Inflammatory macrophage treated with lipopolysaccharide for 1 hour (primary cell): ENCODE results near the gene FADS1.

Source experiments
- DNase-seq, 2 donors: peaks; one replicate each; pipeline ENCODE4 v3.0.0-alpha.2; 2020 to 2022

FADS1 gene

GRCh38 chr11:61820174-61820573, 3.4 kb upstream of the FADS1 start:
- DNase-seq = no peak

- no peak for DNase-seq
Measured at GRCh38 chr11:61817471-61818202, 834 bp upstream of the FADS1 start.

GRCh38 chr11:61815790-61816735, 740 bp downstream of the FADS1 start:
- peak; percentile 18 to 30 for DNase-seq

GRCh38 chr11:61814958-61815789, 1.6 kb downstream of the FADS1 start:
- DNase-seq = peak; percentile 98 to 99

- DNase-seq = peak; percentile 71 to 77
Measured at GRCh38 chr11:61814247-61814957, 2.4 kb downstream of the FADS1 start.

GRCh38 chr11:61812736-61813411, 3.9 kb downstream of the FADS1 start:
- DNase-seq = no peak

DNA sequence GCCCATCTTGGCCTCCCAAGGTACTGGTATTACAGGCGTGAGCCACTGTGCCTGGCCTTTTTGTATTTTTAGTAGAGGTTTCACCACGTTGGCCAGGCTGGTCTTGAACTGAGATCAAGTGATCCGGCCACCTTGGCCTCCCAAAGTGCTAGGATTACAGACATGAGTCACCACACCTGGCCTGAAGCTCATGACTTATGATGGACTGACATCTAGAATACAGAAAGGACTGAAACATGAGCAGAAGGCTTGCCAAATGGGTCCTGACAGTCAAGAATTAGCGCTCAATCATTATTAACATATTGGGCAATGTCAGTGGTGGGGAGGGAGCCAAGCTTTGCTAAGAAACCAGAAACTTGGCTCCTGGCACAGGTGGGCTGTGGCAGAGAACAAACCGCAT, 5.0 kb downstream of the FADS1 start:
- DNase-seq = no peak

DNA sequence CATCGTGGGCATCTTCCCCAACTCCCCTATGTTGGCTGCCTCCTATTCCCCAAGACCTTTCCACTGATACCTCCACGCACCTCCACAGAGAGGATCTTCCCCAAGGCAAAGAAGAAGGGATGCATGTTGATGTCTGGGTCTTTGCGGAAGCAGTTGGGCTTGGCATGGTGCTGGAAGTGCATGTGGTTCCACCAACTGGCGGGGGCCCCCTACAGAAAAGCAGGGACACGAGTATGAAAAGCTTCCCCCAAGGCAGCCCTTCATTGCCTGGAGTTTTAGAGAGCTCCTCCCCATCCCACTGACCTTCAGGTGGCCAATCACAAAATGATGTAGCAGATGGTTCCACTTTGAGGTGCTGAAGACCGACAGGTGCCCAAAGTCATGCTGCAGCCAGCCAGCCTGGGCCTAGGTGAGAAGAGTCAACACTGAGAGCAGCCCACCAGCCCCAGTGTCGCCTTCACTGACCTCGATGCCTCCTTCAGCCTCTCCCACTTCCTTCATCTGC, 6.1 kb downstream of the FADS1 start:
- no peak for DNase-seq

- DNase-seq = no peak
Measured at GRCh38 chr11:61806785-61807184, 10.0 kb downstream of the FADS1 start.

DNA sequence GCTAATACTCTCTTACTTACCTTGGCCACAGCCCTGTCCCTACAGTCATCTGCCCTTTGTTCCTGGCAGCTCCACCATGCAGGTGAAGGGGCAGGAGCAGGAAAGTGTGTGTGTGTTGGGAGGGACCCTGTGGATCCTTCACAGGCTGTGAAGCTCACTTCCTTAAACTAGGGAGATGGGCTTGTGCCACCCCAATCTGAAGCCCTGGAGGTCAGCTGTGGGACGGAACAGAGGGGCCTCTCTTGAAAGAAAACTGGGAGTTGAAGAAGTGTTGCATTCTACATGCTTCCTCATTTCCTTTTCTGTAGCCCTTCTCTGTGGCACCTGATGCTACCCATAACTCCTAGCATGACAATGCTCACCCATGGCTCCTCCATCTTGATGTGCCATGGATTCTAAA, 11.7 kb downstream of the FADS1 start:
- DNase-seq = no peak

- DNase-seq = no peak
Measured at GRCh38 chr11:61803889-61804647, 12.7 kb downstream of the FADS1 start.

GRCh38 chr11:61802605-61803004, 14.2 kb downstream of the FADS1 start:
- DNase-seq = no peak

DNA sequence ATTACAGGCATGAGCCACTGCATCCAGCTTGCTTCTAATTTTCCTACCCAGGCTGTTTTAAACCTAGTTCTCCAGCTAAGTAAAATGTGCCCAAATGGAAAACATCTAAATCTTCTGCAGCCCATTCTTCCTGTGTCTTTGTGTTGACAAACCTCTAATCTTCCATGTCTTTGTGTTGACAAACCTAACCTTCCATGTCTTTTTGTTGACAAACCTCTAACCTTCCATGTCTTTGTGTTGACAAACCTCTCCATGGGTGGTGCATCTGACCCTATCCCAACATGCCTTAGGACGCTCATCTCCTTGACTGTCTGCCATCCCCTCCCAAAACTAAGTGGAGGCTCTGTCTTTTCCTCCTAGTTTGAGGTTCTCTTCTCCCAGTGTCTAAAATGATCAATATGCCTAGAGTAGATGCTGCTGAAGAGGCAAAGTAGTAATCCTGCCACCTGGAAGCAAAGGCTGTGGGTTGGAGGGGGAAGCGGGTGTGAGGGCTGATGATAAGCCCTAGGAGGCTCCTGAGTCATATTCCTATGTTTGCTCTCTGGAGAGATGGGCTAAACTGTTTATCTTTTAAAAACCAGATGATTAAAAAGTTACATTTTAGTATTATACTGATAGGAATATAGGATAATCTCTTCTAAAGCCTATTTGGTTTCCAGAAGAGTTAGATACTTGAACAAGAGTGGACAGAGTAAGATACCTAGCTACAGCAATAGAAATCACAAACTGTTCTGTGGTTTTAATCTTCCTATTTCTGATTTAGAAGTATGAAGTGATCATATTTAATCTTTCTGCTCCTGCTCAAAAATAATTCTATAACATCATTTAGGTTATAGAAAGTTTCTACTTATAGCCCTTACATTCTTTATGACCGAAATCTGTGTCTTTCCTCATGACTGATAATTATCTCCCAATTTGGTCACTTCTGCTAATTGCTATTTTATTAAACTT, 16.2 kb downstream of the FADS1 start:
- no peak for DNase-seq

DNA sequence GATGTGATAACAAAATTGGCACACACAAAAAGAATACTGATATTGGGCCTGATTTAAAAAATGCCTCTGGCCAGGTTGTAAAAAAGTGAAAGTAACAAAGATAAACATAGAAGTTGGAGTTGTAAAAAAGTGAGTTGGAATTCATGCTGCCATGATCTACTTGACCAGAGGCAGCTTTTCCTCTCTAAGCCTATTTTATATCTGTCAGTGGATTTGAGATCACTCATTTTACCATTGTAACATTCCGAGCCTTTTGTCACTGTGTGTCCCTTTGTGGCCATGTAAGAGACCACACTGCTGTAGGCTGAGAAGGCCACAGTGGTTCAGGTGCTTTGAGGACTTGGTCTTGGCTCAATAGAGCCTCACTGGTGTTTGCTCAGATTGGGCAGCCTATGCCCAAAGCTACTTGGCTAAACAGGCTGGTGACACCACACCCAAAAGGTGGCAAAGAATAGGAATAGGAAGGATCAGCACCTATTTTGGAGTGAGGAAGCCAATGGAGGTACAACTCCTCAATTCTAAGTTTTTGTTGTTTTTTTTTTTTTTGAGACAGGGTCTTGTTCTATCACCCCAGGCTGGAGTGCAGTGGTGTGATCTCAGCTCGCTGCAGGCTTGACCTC, 17.0 kb downstream of the FADS1 start:
- no peak for DNase-seq

DNA sequence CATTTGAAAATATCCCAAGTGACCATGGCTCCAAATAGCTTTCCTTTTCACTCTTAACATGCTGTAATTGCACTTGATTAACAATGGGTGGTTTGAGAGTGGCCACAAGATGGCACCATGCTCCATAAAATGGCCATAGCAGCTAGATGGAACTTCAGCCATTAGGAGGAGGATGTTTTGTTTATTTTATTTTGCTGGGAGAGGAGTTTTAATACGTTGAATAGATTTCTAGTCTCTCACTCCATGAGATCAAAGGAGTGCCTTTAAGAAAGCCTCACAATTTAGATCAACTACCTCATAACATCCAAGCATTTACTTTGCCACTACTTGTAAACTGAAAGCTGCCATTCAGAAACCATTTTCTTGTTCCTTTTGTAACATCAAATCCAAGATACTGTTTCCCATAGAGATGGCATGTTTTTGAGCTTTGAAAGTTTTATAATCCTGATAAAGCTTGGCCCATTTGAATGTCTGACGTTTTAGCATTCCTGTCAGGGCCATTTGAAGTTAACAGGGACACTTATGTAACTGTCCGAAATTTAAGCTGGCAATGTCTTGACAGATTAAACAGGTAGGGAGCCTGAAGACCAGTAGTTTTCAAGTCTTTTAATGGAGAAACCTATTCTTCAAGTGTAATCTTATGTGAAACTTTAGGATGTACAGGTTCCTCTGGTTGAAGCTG, 19.4 kb downstream of the FADS1 start:
- peak; percentile 51 to 90 for DNase-seq

DNA sequence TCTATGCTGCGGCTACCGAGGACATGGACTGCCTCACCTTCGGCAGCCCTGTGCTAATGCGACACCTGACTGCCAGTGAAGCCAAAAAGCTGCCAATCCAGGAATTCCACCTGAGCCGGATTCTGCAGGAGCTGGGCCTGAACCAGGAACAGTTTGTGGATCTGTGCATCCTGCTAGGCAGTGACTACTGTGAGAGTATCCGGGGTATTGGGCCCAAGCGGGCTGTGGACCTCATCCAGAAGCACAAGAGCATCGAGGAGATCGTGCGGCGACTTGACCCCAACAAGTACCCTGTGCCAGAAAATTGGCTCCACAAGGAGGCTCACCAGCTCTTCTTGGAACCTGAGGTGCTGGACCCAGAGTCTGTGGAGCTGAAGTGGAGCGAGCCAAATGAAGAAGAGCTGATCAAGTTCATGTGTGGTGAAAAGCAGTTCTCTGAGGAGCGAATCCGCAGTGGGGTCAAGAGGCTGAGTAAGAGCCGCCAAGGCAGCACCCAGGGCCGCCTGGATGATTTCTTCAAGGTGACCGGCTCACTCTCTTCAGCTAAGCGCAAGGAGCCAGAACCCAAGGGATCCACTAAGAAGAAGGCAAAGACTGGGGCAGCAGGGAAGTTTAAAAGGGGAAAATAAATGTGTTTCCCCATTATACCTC, 20.8 kb downstream of the FADS1 start:
- no peak for DNase-seq

GRCh38 chr11:61795459-61795858, 21.3 kb downstream of the FADS1 start:
- DNase-seq = no peak

GRCh38 chr11:61794579-61794978, 22.2 kb downstream of the FADS1 start:
- no peak for DNase-seq
